Kidney epithelial cell (primary cell): Measurements from ENCODE around the gene HTR1D. TPM values are rescaled to one million over a fixed set of nuclear protein-coding genes. Genes with fewer than 3 reads are reported as not detected.

Experiments used
- DNase-seq: peaks from one replicate; pipeline ENCODE4 v3.0.0-alpha.2; 2010; ENCODE audit warnings: low read depth
- H3K27me3 ChIP-seq: 2 replicates; pipeline ENCODE4 v1.6.0; 2011; ENCODE audit warnings: low read length; ENCODE audit not compliant: control insufficient read depth, insufficient read depth
- H3K36me3 ChIP-seq: 2 replicates; pipeline ENCODE4 v1.5.1; 2011; ENCODE audit warnings: low read length; ENCODE audit not compliant: control insufficient read depth, insufficient read depth
- H3K4me3 ChIP-seq: 2 replicates; pipeline ENCODE4 v1.5.1; 2011; ENCODE audit warnings: low read depth, mild to moderate bottlenecking, control low read depth, low read length
- total RNA-seq: library from RNA; depleted of rRNA; stranded (reverse); fragments of >200 nt; gene quantifications from 2 replicates; pipeline ENCODE4 v1.2.3, GENCODE V29; 2015
- TF ChIP-seq, protein P1 (sequence below): IDR thresholded peaks from 2 replicates; pipeline ENCODE4 v1.5.1; 2011; ENCODE audit warnings: mild to moderate bottlenecking, moderate library complexity, low read length, control low read depth, inconsistent platforms; ENCODE audit not compliant: insufficient read depth, poor library complexity, severe bottlenecking

The HTR1D gene
- total RNA-seq, 1 donor from 2014 or later, result 1.6 TPM

DNA sequence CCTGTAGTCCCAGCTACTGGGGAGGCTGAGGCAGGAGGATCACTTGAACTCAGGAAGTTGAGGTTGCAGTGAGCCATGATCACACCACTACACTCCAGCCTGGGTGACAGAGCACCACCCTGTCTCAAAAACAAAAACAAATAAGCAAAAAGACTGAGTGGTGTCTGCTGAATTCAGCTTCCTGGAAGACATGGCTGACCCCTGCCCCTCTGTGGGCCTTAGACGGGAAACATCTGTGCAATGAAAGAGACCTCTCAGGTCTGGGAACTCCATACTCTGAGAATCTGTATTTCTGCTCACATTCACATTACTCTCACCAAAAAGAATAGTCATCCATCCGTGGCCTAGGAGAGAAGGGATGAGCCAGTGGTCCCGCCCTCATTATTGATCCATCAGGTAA, 2.0 kb downstream of the HTR1D start:
- TF ChIP-seq, protein P1, sequence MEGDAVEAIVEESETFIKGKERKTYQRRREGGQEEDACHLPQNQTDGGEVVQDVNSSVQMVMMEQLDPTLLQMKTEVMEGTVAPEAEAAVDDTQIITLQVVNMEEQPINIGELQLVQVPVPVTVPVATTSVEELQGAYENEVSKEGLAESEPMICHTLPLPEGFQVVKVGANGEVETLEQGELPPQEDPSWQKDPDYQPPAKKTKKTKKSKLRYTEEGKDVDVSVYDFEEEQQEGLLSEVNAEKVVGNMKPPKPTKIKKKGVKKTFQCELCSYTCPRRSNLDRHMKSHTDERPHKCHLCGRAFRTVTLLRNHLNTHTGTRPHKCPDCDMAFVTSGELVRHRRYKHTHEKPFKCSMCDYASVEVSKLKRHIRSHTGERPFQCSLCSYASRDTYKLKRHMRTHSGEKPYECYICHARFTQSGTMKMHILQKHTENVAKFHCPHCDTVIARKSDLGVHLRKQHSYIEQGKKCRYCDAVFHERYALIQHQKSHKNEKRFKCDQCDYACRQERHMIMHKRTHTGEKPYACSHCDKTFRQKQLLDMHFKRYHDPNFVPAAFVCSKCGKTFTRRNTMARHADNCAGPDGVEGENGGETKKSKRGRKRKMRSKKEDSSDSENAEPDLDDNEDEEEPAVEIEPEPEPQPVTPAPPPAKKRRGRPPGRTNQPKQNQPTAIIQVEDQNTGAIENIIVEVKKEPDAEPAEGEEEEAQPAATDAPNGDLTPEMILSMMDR, result no peak
- DNase-seq, result no peak
- Histone ChIP-seq H3K4me3 (no peak overlapping the region), H3K36me3 (no peaks in the 10 kb centered on the region), H3K27me3 (peaks cover 28% of the 10 kb centered on the region)

- TF ChIP-seq, protein P1, result no peak
- Histone ChIP-seq H3K36me3 (no peaks in the 10 kb centered on the region), H3K27me3 (peaks cover 28% of the 10 kb centered on the region), H3K4me3 (no peak overlapping the region)
- DNase-seq, result no peak
Observed at GRCh38 chr1:23214640-23215039, 2.7 kb downstream of the HTR1D start.

DNA sequence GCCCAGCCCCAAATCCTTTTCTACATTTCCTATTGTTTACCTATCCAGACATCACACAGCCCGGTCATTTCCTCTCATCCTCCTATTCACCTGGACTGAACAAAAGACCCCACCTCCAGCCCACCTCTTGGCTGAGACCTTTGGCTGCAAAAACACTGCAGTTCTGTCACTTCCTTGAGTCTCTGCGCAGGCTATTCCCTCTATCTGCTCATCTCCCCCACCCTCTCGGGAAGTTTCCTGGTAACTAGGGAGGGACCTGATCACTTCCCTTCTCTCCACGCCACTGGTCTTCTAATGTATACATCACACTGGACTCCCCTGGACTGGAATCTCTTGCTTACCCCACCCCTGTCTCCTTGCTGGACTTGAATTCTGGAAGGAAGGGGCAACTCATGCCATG, 5.3 kb downstream of the HTR1D start:
- no peaks in the 10 kb centered on the region for H3K36me3 ChIP-seq
- H3K27me3 ChIP-seq, result peaks cover 14% of the 10 kb centered on the region
- TF ChIP-seq, protein P1, result no peak
- no peak for DNase-seq
- no peak overlapping the region for H3K4me3 ChIP-seq

GRCh38 chr1:23210963-23211362, 6.3 kb downstream of the HTR1D start:
- TF ChIP-seq, protein P1, result no peak
- peaks cover 5% of the 10 kb centered on the region for H3K27me3 ChIP-seq
- no peak overlapping the region for H3K4me3 ChIP-seq
- H3K36me3 ChIP-seq, result no peaks in the 10 kb centered on the region
- no peak for DNase-seq

DNA sequence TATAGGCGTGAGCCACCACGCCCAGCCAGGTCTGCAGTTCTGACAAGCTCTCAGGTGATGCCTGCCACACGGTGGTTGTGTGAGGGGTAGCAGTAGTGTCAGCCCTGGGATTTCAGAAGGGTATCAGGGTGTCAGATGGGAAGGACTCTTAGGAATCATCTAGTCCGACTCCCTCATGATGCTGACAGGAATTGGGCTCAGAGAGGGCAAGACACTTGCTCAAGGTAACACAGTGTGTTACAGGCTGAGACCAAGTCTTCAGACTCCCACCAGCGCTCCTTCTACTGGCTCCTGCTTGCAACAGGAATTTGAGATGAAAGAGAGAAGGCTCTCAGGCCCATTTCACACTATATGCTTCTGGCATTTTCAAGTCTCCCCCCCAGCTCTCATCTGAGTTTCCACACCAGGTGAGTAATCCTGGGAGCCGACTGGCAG, 6.9 kb downstream of the HTR1D start:
- no peaks in the 10 kb centered on the region for H3K27me3 ChIP-seq
- TF ChIP-seq, protein P1, result peak; percentile 20
- H3K36me3 ChIP-seq, result no peaks in the 10 kb centered on the region
- H3K4me3 ChIP-seq, result no peak overlapping the region
- DNase-seq, result peak; percentile 53

DNA sequence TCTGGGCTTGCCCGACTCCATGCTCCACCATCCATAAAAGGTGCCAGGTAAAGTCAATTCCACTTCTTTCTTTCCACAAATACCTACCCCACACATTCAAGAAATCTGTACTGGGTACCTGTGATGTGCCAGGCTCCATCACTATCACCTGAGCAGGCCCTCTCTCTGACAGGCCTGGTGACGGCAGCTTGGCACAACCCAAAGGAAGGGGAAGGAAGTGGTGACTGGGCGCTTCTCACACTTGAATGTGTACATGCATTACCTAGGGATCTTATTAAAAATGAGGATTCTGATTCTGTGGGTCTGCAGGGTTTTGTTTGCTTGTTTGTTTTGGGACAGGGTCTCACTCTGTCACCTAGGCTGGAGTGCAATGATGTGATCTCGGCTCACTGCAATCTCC, 7.5 kb downstream of the HTR1D start:
- DNase-seq, result no peak
- Histone ChIP-seq H3K36me3 (no peaks in the 10 kb centered on the region), H3K4me3 (no peak overlapping the region), H3K27me3 (no peaks in the 10 kb centered on the region)
- TF ChIP-seq, protein P1, result no peak
